DMS53 treated with DMSO at 0.1 percent for 48 hours (cell line): ENCODE results near the gene NHSL2.
A peak's percentile ranks its signal among the peaks of the same experiment; 100 is the strongest.
"Not testable (repeated sequence)": the region's sequence is repeated elsewhere in the genome, so short reads cannot be mapped to it uniquely, and the experiment has no call there.

ENCODE experiments used
- DNase-seq: peaks from one replicate; lab custom pipeline; 2025; ENCODE audit not compliant: unreplicated experiment; lab: John Stamatoyannopoulos, UW

Gene NHSL2

GRCh38 chrX:71910643-71910985, at the start of gene NHSL2:
Gene NHSL2, plus strand, starts transcription at chrX:71910845.
- no peak for DNase-seq

GRCh38 chrX:71867680-71868079, 43.0 kb upstream of the NHSL2 start:
- DNase-seq: no peak

GRCh38 chrX:71869566-71869965, 41.1 kb upstream of the NHSL2 start:
- DNase-seq: not testable (repeated sequence)

DNA sequence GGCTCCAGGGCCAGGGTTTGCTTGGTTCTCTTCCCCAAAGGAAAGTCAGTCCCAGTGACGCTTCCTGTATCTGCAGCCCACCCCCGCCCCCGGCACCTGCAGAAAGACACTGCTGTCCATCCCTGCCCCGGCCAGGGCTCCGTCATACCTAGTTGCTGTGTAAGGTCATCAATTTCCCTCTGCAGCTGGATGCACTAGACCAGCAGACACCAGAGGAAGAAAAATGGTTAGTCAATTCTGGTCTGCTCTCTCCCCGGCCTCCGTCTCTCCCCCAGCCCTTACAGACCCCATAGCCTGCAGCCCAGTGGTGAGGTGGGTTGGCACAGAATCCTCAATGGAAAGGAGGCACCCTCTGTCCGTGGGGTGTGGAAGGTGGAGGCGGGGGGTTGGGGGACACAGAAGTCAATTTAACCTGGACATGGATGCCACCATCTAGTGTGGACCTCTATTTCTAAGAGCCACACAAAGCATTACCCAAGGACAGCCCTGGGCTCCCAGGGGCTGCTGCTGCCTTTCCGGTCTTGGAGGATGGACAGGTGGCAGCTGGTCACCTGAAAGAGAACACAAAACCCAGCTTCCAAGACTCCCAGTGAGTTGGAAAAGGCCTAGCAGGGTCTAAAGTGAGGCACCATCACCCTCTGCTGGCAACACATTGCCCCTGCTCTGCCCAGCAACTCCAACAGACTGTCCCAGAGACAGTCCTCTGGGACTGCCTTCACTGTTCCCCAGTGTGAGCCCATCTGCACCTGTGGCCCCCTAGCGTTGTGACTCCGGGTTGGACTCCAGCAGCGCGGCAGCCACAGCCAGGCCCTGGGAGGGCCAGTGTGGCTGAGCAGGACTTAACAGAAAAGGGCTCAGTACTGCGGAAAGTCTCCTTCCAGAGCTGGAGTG, 40.2 kb upstream of the NHSL2 start:
- DNase-seq: no peak

- no peak for DNase-seq
These were observed 39.3 kb upstream of the NHSL2 start for GRCh38 chrX:71871367-71871766.

DNA sequence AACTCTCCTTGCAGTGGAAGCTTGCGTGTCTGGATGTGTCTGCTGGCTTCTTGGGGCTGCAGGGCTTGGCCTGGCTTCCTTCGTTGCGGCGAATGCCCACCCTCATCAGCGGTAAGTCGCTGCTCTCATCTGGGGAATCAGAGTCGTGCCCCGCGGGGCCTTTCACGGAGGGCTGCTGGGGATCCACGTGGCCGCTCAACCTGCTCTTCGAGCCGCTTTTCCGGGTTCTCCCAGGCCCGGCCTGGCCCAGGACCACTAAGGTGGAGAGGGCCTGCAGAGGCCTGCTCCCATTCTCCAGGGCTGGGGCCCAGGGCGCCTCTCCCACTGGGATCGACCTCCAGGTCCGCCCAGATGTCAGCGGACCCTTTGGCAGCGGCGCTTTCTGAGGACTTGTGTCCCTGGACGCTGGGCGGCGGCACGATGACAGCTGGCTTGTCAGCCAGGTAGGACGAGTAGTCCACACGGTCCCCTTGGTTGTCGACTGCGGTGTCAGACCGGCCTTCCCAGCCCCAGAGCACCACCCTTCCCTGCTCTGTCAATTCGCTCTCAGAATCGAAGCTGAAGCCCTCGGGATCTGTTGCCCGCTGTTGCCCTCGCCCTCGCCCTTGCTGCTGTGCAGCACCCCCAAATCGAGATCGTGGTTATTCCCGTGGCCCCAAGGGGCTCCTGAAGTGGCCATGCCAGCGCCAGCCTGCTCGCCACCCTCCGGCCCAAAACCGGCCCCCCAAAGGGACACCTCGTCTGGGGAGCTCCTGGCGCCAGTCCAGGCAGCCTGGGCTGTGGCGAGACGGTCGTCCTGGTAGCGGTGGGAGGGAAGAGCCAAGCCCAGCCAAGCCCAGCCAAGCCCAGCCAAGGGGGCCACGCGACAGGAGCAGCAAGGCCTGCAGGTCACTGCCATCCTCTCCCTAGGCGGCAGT, 37.8 kb upstream of the NHSL2 start:
- DNase-seq: no peak

DNA sequence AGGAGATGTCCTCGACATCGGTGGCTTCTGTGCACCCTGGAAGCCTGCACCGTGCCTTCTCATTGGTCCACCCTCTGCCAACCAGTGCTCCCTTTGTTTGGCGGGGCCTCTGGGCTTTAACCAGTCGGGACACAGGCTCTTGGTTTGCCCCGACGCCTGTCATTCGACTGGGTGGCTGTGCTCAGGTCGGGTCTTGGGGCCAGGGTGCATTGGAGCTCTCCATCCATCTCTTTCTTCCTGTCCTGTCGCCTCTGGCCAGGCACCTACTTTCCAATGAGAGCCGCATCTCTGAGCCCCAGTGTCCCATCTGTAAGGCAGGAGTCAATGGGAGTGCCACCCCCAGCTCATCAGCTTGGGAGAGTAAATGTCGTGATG, 37.2 kb upstream of the NHSL2 start:
- no peak for DNase-seq

- not testable (repeated sequence) for DNase-seq
These were observed 33.8 kb upstream of the NHSL2 start for GRCh38 chrX:71876841-71877240.

- no peak for DNase-seq
These were observed 25.5 kb upstream of the NHSL2 start for GRCh38 chrX:71885099-71885498.

GRCh38 chrX:71895607-71896006, 15.0 kb upstream of the NHSL2 start:
- DNase-seq: no peak

- no peak for DNase-seq
These were observed 4.5 kb upstream of the NHSL2 start for GRCh38 chrX:71906144-71906543.

DNA sequence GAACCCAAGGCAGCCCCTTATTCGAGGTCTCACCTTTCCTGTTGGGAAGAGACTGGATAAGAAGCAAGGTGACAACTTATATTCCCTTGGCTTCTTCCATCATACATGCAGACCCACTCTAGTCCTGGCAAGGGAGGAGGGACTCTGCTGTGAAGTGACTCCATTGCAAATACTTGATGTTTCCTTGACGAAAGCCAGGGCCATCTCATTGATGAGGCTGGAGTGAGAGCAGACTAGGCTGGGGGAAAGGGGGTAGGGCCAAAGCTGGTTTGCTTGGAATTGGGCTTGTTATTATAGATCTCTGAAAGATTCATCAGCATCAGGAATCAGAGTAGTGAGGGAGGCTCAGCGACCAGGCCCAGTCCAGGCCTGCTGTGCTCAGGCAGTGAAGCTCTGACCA, 2.3 kb upstream of the NHSL2 start:
- DNase-seq: no peak

- DNase-seq: no peak
These were observed 689 bp upstream of the NHSL2 start for GRCh38 chrX:71909956-71910355.

- peak; percentile 7 for DNase-seq
These were observed 513 bp downstream of the NHSL2 start for GRCh38 chrX:71910986-71911730.

DNA sequence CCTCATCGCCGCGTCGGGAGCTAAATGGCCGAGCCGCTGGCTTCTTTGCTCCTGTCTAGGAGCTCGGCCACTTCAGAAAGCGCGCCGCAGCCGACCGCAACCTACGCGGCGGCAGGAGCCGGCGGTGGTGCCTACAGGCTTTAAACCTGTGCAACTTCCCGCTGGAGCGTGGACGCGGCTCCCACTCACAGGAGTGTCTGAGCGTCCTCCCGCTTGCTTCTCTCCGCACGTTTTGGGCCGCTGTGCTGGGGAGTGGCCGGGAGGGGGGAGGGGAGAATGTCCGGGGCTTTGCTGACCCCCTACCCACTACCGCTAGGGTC, 1.0 kb downstream of the NHSL2 start:
- DNase-seq: no peak

DNA sequence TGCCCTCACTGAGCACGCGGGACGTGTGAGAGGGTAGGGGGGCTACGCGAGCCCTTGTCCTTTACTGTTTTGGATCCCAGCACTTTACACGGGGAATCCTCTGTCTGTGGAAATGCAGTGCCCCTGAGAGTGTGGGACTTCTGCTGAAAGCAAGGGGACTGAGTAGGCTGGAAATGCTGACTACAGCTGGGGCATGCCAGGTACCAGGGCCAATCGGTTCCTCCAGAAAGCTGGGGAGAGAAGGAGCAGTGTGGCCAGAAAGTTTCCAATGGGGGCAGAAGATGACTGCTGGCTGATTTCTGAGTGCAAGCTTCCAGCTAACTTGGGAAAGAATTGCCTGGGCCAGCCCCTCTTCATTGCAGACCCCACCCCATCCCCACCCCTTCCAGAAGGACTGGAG, 1.5 kb downstream of the NHSL2 start:
- no peak for DNase-seq

DNA sequence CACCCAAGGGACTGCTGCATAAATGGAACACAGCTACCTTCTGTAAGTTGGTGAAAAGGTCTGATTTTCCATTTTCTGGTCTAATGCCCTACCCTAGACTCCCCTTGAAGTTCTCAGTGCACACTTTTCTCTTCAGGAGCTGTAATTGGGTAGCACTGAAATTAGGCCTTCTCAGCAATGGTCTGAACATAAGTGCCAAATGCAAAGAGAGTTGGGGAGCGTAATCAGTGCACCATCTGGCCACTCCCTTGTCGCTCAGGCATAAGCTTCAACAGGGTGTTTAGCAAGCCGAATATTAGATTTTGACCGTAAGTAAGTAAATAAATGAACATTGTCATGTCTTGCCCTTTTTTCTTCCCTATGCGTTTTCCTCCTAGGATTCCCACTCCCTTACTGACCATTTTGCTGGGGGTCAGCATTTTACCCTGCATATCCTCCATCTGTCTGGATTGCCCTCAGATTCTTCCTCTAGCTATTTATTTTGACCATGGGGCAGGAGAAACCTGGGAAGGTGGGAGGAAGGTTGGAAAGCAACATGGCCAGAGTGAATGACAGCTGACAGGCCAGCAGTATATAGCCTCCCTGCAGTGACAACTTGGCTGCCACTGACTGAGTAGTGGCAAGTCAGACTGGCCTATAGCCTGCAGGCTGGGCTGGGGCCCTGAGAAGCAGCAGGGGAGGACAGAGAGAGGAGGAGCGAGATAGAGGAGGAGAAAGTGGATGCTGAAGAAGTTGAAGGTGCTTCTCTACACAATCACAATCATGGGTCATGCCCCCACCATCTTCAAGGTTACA, 2.7 kb downstream of the NHSL2 start:
- DNase-seq: no peak

DNA sequence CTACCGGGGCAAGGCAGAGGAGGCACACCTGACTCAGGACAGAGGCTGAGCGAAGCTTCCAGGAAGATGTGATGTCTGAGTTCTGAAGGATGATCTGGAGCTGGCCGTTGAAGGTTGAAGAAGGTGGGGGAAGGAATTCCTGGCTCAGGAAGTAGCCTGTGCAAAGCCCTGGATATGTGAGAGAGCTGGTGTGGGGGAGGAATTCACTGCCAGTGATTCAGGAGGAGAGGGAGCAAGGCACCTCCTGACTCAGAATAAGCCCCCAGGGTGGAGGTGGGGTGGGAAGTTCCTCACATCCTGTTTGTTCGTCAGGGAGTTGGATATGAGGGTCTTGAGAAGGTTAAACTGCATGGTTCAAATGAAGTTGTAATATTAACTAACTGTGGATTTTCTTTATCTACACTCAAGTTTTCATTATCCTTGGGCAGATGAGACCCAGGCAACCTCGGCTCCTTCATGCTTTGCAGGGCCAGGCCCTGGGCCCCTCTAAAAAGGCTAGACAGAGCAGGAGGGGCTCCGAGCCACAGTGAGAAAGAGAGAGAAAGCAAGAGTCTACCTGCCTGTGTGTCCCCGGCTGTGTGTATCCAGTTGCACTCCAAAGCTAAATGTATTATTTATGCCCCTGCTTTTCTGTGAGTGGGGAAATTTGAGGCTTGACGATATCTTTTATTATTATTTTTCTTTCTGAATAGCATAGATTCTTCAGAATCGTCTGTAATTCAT, 7.1 kb downstream of the NHSL2 start:
- no peak for DNase-seq

- DNase-seq: no peak
These were observed 8.8 kb downstream of the NHSL2 start for GRCh38 chrX:71919431-71919830.

DNA sequence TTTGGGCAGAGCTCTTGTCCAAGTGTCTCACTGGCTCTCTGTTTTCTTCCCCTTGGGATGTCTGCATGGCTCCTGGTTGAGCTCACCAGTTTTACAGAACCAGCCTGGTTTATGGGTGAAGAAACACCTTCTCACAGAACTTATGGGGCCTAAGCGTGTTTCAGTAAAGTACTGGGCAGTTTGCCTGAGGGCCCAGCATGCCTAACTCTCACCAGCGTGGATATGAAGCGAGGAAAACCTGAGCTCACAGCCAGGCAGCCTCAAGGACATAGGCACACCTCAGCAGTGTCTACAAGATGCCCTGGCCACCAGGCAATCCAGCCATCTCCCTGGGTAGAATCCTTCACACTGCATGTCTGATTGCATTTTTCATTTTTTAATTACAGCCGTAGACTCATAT, 9.2 kb downstream of the NHSL2 start:
- DNase-seq: no peak
